Smooth muscle cell (in vitro differentiated cells): ENCODE results near the gene CASR. TPM values are rescaled to one million over a fixed set of nuclear protein-coding genes. Genes with fewer than 3 reads are reported as not detected.

Source experiments
- DNase-seq: peaks from one replicate; lab custom pipeline; 2025; ENCODE audit not compliant: unreplicated experiment; lab: John Stamatoyannopoulos, UW
- H2AFZ ChIP-seq: fragments of 200-600 bp; sonication (generic); 2 replicates; pipeline ENCODE4 v1.6.0; 2016; ENCODE audit warnings: antibody characterized with exemption, low read depth, mild to moderate bottlenecking
- H3F3A ChIP-seq: fragments of 200-600 bp; sonication (generic); 2 replicates; pipeline ENCODE4 v1.6.0; 2017; ENCODE audit warnings: antibody characterized with exemption, low read depth
- H3K27ac ChIP-seq: fragments of 200-600 bp; sonication (generic); 2 replicates; pipeline ENCODE4 v1.5.1; 2016; ENCODE audit warnings: low read depth, mild to moderate bottlenecking
- H3K27me3 ChIP-seq: fragments of 200-600 bp; sonication (generic); 2 replicates; pipeline ENCODE4 v1.6.1; 2016; ENCODE audit warnings: low read depth, mild to moderate bottlenecking
- H3K36me3 ChIP-seq: fragments of 200-600 bp; sonication (generic); 2 replicates; pipeline ENCODE4 v1.5.1; 2016; ENCODE audit warnings: low read depth
- H3K4me1 ChIP-seq: fragments of 200-600 bp; sonication (generic); 2 replicates; pipeline ENCODE4 v1.5.1; 2016; ENCODE audit warnings: low read depth
- H3K4me2 ChIP-seq: fragments of 200-600 bp; sonication (generic); 2 replicates; pipeline ENCODE4 v1.6.0; 2016; ENCODE audit warnings: mild to moderate bottlenecking
- H3K4me3 ChIP-seq: fragments of 200-600 bp; sonication (generic); 2 replicates; pipeline ENCODE4 v1.5.1; 2016; ENCODE audit warnings: mild to moderate bottlenecking
- H3K79me2 ChIP-seq: fragments of 200-600 bp; sonication (generic); 2 replicates; pipeline ENCODE4 v1.6.0; 2016; ENCODE audit warnings: low read depth, mild to moderate bottlenecking
- H3K9ac ChIP-seq: fragments of 200-600 bp; sonication (generic); 2 replicates; pipeline ENCODE4 v1.6.0; 2016; ENCODE audit warnings: low read depth
- H3K9me3 ChIP-seq: fragments of 200-600 bp; sonication (generic); replicated peaks from 2 replicates; pipeline ENCODE4 v1.5.1; 2016; ENCODE audit warnings: low read depth
- H4K20me1 ChIP-seq: fragments of 200-600 bp; sonication (generic); 2 replicates; pipeline ENCODE4 v1.6.0; 2016; ENCODE audit warnings: low read depth
- WGBS: methylation state at CpG from one replicate; pipeline ENCODE4 v1.1.7; 2016; ENCODE audit warnings: low lambda C conversion rate; 5-methylcytosine and 5-hydroxymethylcytosine counted together
- polyA plus RNA-seq: library from polyadenylated mRNA; unstranded; fragments of >200 nt; fragmentation: Nextera tagmentation; extraction: Ambion mirVana; gene quantifications from 2 replicates; pipeline ENCODE4 v1.2.1, GENCODE V29; 2016
- total RNA-seq: library from RNA; depleted of rRNA; stranded (reverse); fragments of >200 nt; gene quantifications from 2 replicates; pipeline ENCODE4 v1.2.3, GENCODE V29; 2014
- TF ChIP-seq, protein P1 (sequence below): fragments of 200-600 bp; sonication (generic); IDR thresholded peaks from 2 replicates; pipeline ENCODE4 v1.5.1; 2017; ENCODE audit warnings: borderline replicate concordance, mild to moderate bottlenecking, antibody characterized with exemption; ENCODE audit not compliant: insufficient read depth, poor library complexity, severe bottlenecking

Gene CASR
- total and polyA plus RNA-seq, 2 experiments from 2014 or later = not detected

DNA sequence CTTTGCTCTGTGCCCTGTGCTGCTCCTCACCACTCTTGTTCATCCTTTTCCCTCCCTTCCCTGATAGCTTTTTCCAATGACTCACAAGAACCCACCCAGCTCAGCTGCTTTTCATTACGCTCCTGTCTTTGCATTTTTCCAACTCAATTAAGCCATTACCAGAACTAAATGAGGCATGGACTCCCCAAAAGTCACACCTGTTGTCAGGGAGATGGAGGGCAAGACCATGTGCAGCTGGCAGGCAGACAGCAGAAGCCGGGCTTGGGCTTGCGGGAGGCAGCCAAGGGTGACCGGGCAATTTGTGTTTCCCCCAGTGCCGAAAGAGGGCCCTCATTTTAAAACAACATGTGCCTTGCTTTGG lies 64.3 kb downstream of the CASR start:
- DNase-seq = no peak
- no peak overlapping the region for H3K4me2 ChIP-seq
- H3K4me1 ChIP-seq = no peaks in the 10 kb centered on the region
- no peaks in the 10 kb centered on the region for H3K36me3 ChIP-seq
- H3K27ac ChIP-seq = no peak overlapping the region
- no peaks in the 10 kb centered on the region for H4K20me1 ChIP-seq
- H3K79me2 ChIP-seq = no peaks in the 10 kb centered on the region
- H2AFZ ChIP-seq = no peak overlapping the region
- H3K27me3 ChIP-seq = peaks cover 11% of the 10 kb centered on the region
- no peaks in the 10 kb centered on the region for H3F3A ChIP-seq
- WGBS = 89% methylated on average over 5 of the region's 5 CpGs
- H3K4me3 ChIP-seq = no peak overlapping the region
- H3K9ac ChIP-seq = no peak overlapping the region
- no peaks in the 10 kb centered on the region for H3K9me3 ChIP-seq
- TF ChIP-seq, protein P1, sequence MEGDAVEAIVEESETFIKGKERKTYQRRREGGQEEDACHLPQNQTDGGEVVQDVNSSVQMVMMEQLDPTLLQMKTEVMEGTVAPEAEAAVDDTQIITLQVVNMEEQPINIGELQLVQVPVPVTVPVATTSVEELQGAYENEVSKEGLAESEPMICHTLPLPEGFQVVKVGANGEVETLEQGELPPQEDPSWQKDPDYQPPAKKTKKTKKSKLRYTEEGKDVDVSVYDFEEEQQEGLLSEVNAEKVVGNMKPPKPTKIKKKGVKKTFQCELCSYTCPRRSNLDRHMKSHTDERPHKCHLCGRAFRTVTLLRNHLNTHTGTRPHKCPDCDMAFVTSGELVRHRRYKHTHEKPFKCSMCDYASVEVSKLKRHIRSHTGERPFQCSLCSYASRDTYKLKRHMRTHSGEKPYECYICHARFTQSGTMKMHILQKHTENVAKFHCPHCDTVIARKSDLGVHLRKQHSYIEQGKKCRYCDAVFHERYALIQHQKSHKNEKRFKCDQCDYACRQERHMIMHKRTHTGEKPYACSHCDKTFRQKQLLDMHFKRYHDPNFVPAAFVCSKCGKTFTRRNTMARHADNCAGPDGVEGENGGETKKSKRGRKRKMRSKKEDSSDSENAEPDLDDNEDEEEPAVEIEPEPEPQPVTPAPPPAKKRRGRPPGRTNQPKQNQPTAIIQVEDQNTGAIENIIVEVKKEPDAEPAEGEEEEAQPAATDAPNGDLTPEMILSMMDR = no peak

DNA sequence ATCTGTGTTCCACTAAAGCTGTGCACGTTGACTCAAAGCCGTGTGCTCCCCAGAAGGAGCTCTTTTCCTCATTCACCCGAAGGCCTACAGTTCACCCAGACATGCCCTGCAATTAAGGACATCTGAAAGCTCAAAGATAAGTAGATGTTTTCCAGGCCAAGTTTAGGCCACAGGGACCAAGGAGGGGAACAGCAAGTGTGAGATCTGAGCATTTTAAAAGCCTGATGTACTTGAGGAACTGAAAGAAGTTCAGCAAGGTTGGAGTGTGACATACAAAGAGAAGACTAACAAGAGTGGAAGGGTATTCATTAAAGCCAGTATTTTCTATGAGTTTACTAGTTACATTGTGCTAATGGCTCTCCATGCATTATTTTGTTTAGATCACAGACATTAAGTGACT lies 68.0 kb downstream of the CASR start:
- WGBS = 54% methylated on average over 3 of the region's 3 CpGs
- no peak for DNase-seq
- Histone ChIP-seq H3K27ac (no peak overlapping the region), H3K36me3 (no peaks in the 10 kb centered on the region), H3K27me3 (peaks cover 9% of the 10 kb centered on the region), H3K4me3 (no peak overlapping the region), H3K4me2 (no peak overlapping the region), H3K9me3 (no peaks in the 10 kb centered on the region), H3K9ac (no peak overlapping the region), H3F3A (no peaks in the 10 kb centered on the region), H3K79me2 (no peaks in the 10 kb centered on the region), H4K20me1 (no peaks in the 10 kb centered on the region), H3K4me1 (no peaks in the 10 kb centered on the region), H2AFZ (no peak overlapping the region)
- TF ChIP-seq, protein P1 = no peak

DNA sequence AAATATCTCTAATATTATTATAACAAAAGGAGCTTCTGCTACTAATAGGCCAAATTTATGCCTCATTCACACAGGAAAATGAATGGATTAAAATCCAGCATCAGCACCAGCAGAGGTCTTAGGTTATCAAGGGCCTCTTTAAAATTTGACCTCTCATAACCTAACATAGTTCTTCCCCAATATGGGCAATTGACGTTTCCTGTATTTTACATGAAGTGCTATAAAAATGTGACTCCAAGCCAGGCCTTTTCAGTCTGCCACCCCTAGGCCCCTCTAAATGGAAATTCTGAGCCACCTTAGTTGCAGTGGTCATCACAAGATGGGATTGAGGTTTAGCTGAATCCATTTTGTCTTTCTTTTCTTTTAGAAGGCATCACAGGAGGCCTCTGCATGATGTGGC lies 70.1 kb downstream of the CASR start:
- 85% methylated on average over 1 of the region's 1 CpG for WGBS
- TF ChIP-seq, protein P1 = no peak
- Histone ChIP-seq H3K4me1 (no peaks in the 10 kb centered on the region), H2AFZ (no peak overlapping the region), H3K36me3 (no peaks in the 10 kb centered on the region), H3K9me3 (no peaks in the 10 kb centered on the region), H4K20me1 (no peaks in the 10 kb centered on the region), H3K4me3 (no peak overlapping the region), H3K4me2 (no peak overlapping the region), H3K27ac (no peak overlapping the region), H3K27me3 (peaks cover 9% of the 10 kb centered on the region), H3K9ac (no peak overlapping the region), H3F3A (no peaks in the 10 kb centered on the region), H3K79me2 (no peaks in the 10 kb centered on the region)
- no peak for DNase-seq

DNA sequence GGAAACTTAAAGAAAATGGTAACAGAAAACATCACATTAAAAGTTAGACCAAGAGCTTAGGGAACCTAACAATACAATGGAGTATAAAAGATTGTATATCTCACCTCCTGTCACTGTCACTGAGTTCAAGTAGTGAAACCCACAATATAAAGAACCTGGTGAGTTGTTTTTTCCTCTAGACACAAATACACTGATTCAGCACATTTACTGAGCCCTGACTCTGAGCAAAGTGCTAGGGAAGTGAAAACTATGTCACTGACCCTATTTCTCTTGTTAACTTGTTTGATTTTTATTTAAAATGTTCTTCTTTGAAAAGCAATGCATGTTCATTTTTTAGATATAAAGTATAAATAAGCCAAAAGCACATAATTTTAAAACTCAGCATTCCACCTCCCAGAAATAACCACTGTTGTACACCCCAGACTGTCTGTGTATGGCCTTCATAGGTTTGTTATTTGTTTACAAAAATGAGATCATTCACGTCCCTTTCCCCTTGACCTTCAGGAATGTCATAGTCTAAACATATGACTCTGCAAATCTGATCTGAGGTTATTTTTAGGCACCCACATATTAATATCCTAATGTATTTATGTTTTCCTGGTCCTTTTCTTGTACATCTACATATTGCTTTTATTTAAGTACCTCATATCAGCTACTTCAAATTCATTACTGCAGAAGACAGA lies 72.4 kb downstream of the CASR start:
- TF ChIP-seq, protein P1 = no peak
- no peak overlapping the region for H3K4me2 ChIP-seq
- no peak overlapping the region for H3K27ac ChIP-seq
- H3K9me3 ChIP-seq = no peaks in the 10 kb centered on the region
- H3K36me3 ChIP-seq = no peaks in the 10 kb centered on the region
- H3K4me1 ChIP-seq = no peaks in the 10 kb centered on the region
- DNase-seq = no peak
- no peak overlapping the region for H3K4me3 ChIP-seq
- H3K27me3 ChIP-seq = no peaks in the 10 kb centered on the region
- H4K20me1 ChIP-seq = no peaks in the 10 kb centered on the region
- 51% methylated on average over 1 of the region's 1 CpG for WGBS
- H3K79me2 ChIP-seq = no peaks in the 10 kb centered on the region
- no peaks in the 10 kb centered on the region for H3F3A ChIP-seq
- H3K9ac ChIP-seq = no peak overlapping the region
- H2AFZ ChIP-seq = no peak overlapping the region
